Gastrocnemius medialis (tissue), 4 donors: Measurements from ENCODE around the gene PDZRN4. TPM values are rescaled to one million over a fixed set of nuclear protein-coding genes. Genes with fewer than 3 reads are reported as not detected.

Experiments used
- ATAC-seq, 2 donors: fragments of 150-250 bp; one replicate each; pipeline ENCODE4 v1.9.1; 2016
- DNase-seq, 2 donors: peaks; one replicate each; pipeline ENCODE4 v3.0.0-alpha.2; 2019
- H3K27ac ChIP-seq, 4 donors: fragments of 200-600 bp; sonication (generic); 1 replicate in 1 of 4; 2 replicates in 3 of 4; pipeline ENCODE4 v1.5.1; 2016 to 2018; ENCODE audit warnings: mild to moderate bottlenecking in 2 of 4, moderate library complexity in 1 of 4
- H3K27me3 ChIP-seq, 3 donors: fragments of 200-600 bp; sonication (generic) in 2 of 3; 1 replicate in 1 of 3; 2 replicates in 2 of 3; pipeline versions ENCODE4 v1.5.1 to v1.6.0; 2016 to 2019; ENCODE audit warnings: mild to moderate bottlenecking in 1 of 3, moderate library complexity in 1 of 3
- H3K36me3 ChIP-seq, 2 donors: fragments of 200-600 bp; sonication (generic) in 1 of 2; one replicate each; pipeline ENCODE4 v1.5.1; 2017 to 2018
- H3K4me1 ChIP-seq, 2 donors: fragments of 200-600 bp; sonication (generic) in 1 of 2; one replicate each; pipeline ENCODE4 v1.5.1; 2016 to 2017; ENCODE audit warnings: mild to moderate bottlenecking in 2 of 2
- H3K4me3 ChIP-seq, 4 donors: fragments of 200-600 bp; sonication (generic) in 3 of 4; 1 replicate in 1 of 4; 2 replicates in 3 of 4; pipeline ENCODE4 v1.5.1; 2016 to 2019; ENCODE audit warnings: mild to moderate bottlenecking in 2 of 4
- H3K9me3 ChIP-seq, 3 donors: fragments of 200-600 bp; sonication (generic) in 2 of 3; 1 replicate in 1 of 3; 2 replicates in 2 of 3; pipeline ENCODE4 v1.5.1; 2016 to 2019
- CTCF ChIP-seq, 5 experiments: fragments of 450-650 bp in 3 of 5; fragments of 200-600 bp in 2 of 5; sonication (generic) in 2 of 5; IDR thresholded peaks in 4 of 5; conservative IDR thresholded peaks in 1 of 5; 1 replicate in 4 of 5; 2 replicates in 1 of 5; pipeline ENCODE4 v1.5.1; 2016 to 2019; ENCODE audit warnings: antibody characterized with exemption in 5 of 5, mild to moderate bottlenecking in 3 of 5, moderate library complexity in 3 of 5
- POLR2A ChIP-seq, 2 donors: fragments of 450-650 bp; IDR thresholded peaks; one replicate each; pipeline ENCODE4 v1.6.1; 2017; ENCODE audit warnings: antibody characterized with exemption in 2 of 2, mild to moderate bottlenecking in 2 of 2, moderate library complexity in 2 of 2
- in situ Hi-C, 4 donors: fragments of 200-750 bp; cut with MboI; loops; one replicate each; pipeline versions ENCODE4 v1.15.0 to v1.8.0; 2017; ENCODE audit warnings: low sequenced_read_pairs in 4 of 4
- intact Hi-C: fragments of 100-400 bp; cut with DNase I; formaldehyde crosslinking; loops from one replicate; pipeline ENCODE4 v1.15.1; 2023; ENCODE audit warnings: low total_unique reads
- total RNA-seq, 4 donors: library from RNA; depleted of rRNA; stranded (reverse); fragments of >200 nt; gene quantifications; one replicate each; pipeline versions ENCODE4 v1.1.0 to v1.2.3, GENCODE V29; 2016

Gene PDZRN4
- total RNA-seq, 4 donors from 2014 or later, result 0.17 to 1.7 (median 0.64) TPM

DNA sequence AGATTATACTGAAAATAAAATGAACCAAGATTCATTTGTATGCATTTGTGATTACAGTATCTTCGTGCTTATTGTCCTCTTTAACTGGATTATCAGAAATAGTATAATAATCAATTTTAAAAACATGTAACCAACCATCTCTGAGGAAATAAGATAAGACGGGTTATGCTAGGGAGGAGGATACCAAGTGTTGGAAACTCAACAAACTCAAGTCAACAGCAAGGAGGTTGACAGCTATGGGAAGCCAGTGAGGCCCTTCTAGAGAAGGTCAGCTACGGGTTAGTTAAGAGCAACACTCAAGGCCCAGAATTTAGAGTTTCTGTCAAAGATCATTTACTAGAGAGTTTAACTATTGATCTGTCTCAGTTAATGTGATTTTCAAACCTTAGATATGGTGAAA lies 137.2 kb downstream of the PDZRN4 start:
- Histone ChIP-seq H3K27ac (no peak overlapping the region), H3K4me1 (no peaks in the 10 kb centered on the region), H3K4me3 (no peak overlapping the region), H3K36me3 (no peaks in the 10 kb centered on the region), H3K9me3 (no peaks in the 10 kb centered on the region), H3K27me3 (no peaks in the 10 kb centered on the region)
- ATAC-seq, result no peak
- intact Hi-C loops (no loop called here), in situ Hi-C loops (no loop called here)
- TF ChIP-seq POLR2A (IDR thresholded peaks at IDR 0.05) (no peak), CTCF (IDR thresholded peaks at IDR 0.05 in 4 of 5, conservative IDR thresholded peaks at IDR 0.05 in 1 of 5) (no peak)
- DNase-seq, result no peak

DNA sequence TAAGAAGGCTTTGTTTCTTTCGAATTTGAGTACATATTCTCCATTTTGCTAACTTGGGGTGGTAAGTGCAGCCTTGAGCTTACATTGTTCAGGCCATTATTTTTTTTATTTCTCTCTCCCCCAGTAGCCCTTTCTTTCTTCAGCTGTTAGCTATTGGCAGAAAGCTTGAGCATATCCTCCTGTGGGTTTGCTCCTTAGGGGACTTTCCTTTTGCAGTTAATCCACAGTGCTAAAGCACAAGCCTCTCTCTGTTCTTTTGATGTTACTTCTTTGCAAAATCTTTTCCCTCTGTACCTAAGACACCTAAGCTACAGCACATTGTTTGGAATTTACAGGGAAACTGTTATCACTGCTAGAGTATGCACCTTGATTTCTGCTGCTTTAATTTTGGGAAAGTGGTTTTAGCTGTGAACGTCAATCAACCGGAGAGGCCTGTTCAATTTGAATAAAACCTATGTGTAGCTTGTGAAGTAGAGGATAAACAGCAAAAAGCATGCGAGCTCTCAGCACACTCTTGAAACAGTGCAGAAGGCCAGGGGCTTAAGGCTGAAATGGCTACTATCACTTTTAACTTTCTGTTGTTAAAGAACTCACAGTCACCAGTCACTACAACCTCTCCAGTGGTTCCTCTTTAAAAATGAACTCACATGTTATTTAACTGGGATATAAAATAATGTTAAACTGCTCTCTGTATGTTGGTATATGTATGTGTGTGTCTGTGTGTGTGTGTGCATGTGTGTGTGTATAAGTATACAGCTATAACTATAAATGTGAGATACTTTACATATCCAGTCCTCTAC lies 139.2 kb downstream of the PDZRN4 start:
- H3K4me1 ChIP-seq, result no peaks in the 10 kb centered on the region
- ATAC-seq (no peak), DNase-seq (no peak)
- H3K4me3 ChIP-seq, result no peak overlapping the region
- intact Hi-C loops (no loop called here), in situ Hi-C loops (no loop called here)
- H3K9me3 ChIP-seq, result no peaks in the 10 kb centered on the region
- no peak overlapping the region for H3K27ac ChIP-seq
- TF ChIP-seq POLR2A (IDR thresholded peaks at IDR 0.05), result no peak
- H3K27me3 ChIP-seq, result no peaks in the 10 kb centered on the region
- no peaks in the 10 kb centered on the region for H3K36me3 ChIP-seq

DNA sequence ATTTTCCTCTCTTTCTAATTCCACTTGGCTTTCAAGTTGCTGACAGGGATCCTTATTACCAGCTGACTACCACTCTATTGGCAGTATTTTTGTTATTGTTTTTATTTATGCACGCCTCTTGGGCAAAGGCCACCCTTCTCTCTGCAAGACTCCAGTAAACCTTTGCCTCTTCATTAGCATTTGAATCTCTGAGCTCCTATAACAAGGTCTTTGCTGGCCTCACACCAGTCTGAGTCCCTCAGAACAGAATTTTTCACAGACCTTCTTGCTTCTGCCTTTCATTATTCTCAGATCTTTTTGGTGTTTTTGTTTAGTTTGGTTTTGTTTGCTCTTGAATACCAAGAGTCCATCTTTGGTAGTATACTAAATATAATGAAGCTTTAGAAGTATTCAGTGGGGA lies 145.9 kb downstream of the PDZRN4 start:
- H3K27me3 ChIP-seq, result no peaks in the 10 kb centered on the region
- no peaks in the 10 kb centered on the region for H3K4me1 ChIP-seq
- DNase-seq (no peak), ATAC-seq (no peak)
- H3K9me3 ChIP-seq, result no peaks in the 10 kb centered on the region
- H3K27ac ChIP-seq, result no peak overlapping the region
- in situ Hi-C loops (no loop called here), intact Hi-C loops (no loop called here)
- H3K36me3 ChIP-seq, result no peaks in the 10 kb centered on the region
- TF ChIP-seq POLR2A (IDR thresholded peaks at IDR 0.05), result no peak
- TF ChIP-seq CTCF (IDR thresholded peaks at IDR 0.05 in 4 of 5, conservative IDR thresholded peaks at IDR 0.05 in 1 of 5), result no peak
- H3K4me3 ChIP-seq, result no peak overlapping the region

- Histone ChIP-seq H3K36me3 (no peaks in the 10 kb centered on the region), H3K9me3 (no peaks in the 10 kb centered on the region), H3K4me3 (no peak overlapping the region), H3K27ac (no peak overlapping the region), H3K4me1 (no peaks in the 10 kb centered on the region), H3K27me3 (no peaks in the 10 kb centered on the region)
- DNase-seq (no peak), ATAC-seq (no peak)
- TF ChIP-seq POLR2A (IDR thresholded peaks at IDR 0.05) (no peak), CTCF (IDR thresholded peaks at IDR 0.05 in 4 of 5, conservative IDR thresholded peaks at IDR 0.05 in 1 of 5) (no peak)
- in situ Hi-C loops, result no loop called here
- intact Hi-C loops, result no loop called here
Observed at GRCh38 chr12:41334390-41334789, 146.3 kb downstream of the PDZRN4 start.

- H3K9me3 ChIP-seq, result no peaks in the 10 kb centered on the region
Observed at GRCh38 chr12:41336041-41336549, 148.0 kb downstream of the PDZRN4 start.

More at GRCh38 chr12:41336041-41336549, 148.0 kb downstream of the PDZRN4 start:
- intact Hi-C loops, result no loop called here
- DNase-seq (no peak), ATAC-seq (no peak)
- Histone ChIP-seq H3K36me3 (no peaks in the 10 kb centered on the region), H3K27me3 (no peaks in the 10 kb centered on the region), H3K4me3 (no peak overlapping the region), H3K27ac (no peak overlapping the region), H3K4me1 (no peaks in the 10 kb centered on the region)
- TF ChIP-seq POLR2A (IDR thresholded peaks at IDR 0.05), result no peak
- no peak for TF ChIP-seq CTCF (IDR thresholded peaks at IDR 0.05 in 4 of 5, conservative IDR thresholded peaks at IDR 0.05 in 1 of 5)
- in situ Hi-C loops, result no loop called here
